Fibroblast of mammary gland (primary cell): ENCODE measurements around the gene ATP6V1F.

ENCODE experiments used
- DNase-seq: peaks from one replicate; pipeline ENCODE4 v3.0.0-alpha.2; 2010; ENCODE audit warnings: low read depth
- H3K4me3 ChIP-seq: 2 replicates; pipeline ENCODE4 v1.5.1; 2011; ENCODE audit warnings: low read depth, mild to moderate bottlenecking, low read length, moderate library complexity; ENCODE audit not compliant: control insufficient read depth
- CTCF ChIP-seq: conservative IDR thresholded peaks from 2 replicates; pipeline ENCODE4 v1.5.1; 2011; ENCODE audit warnings: low read depth, low read length, inconsistent platforms; ENCODE audit not compliant: control insufficient read depth, insufficient read depth

Gene ATP6V1F

GRCh38 chr7:128844777-128845311, 17.8 kb upstream of the ATP6V1F start:
- DNase-seq, result no peak
- TF ChIP-seq CTCF, result no peak
- H3K4me3 ChIP-seq, result no peak overlapping the region

- H3K4me3 ChIP-seq, result no peak overlapping the region
- no peak for DNase-seq
- TF ChIP-seq CTCF, result no peak
These were observed 17.2 kb upstream of the ATP6V1F start for GRCh38 chr7:128845475-128845874.

- DNase-seq, result no peak
- TF ChIP-seq CTCF, result no peak
- no peak overlapping the region for H3K4me3 ChIP-seq
These were observed 16.7 kb upstream of the ATP6V1F start for GRCh38 chr7:128845987-128846386.

- no peak overlapping the region for H3K4me3 ChIP-seq
- no peak for DNase-seq
- no peak for TF ChIP-seq CTCF
These were observed 15.7 kb upstream of the ATP6V1F start for GRCh38 chr7:128846781-128847444.

- no peak for TF ChIP-seq CTCF
- no peak overlapping the region for H3K4me3 ChIP-seq
- DNase-seq, result no peak
These were observed 14.9 kb upstream of the ATP6V1F start for GRCh38 chr7:128847721-128848211.

- DNase-seq, result no peak
- no peak for TF ChIP-seq CTCF
These were observed 14.1 kb upstream of the ATP6V1F start for GRCh38 chr7:128848289-128849155.

More at GRCh38 chr7:128848289-128849155, 14.1 kb upstream of the ATP6V1F start:
- no peak overlapping the region for H3K4me3 ChIP-seq
